WTC11 (cell line): ENCODE results near the gene ZDHHC24. TPM values are rescaled to one million over a fixed set of nuclear protein-coding genes. Genes with fewer than 3 reads are reported as not detected.
A peak's percentile ranks its signal among the peaks of the same experiment; 100 is the strongest.

ENCODE experiments used
- ATAC-seq: fragments of 200-7000 bp; cut with Tn5 transposase; 2 replicates; pipeline ENCODE4 v1.10.0; 2021; ENCODE audit warnings: mild to moderate bottlenecking, moderate library complexity
- CTCF ChIA-PET: fragments of 300-600 bp; sonication (Branson Sonifier 250); formaldehyde crosslinking; loops from one replicate; lab custom pipeline; 2021; ENCODE audit warnings: antibody characterized with exemption; lab: Charles Lee
- POLR2A ChIA-PET: fragments of 350-600 bp; sonication (Branson Sonifier 250); formaldehyde crosslinking; loops from one replicate; lab custom pipeline; 2021; ENCODE audit warnings: antibody characterized with exemption; lab: Charles Lee
- DNase-seq: peaks from one replicate; pipeline ENCODE4 v3.0.0; 2021; ENCODE audit warnings: low spot score
- H3K27ac Mint-ChIP-seq: 2 replicates; pipeline ENCODE4 v1.8.0; 2021; ENCODE audit warnings: mixed read lengths
- H3K27me3 Mint-ChIP-seq: 2 replicates; pipeline ENCODE4 v1.8.0; 2021; ENCODE audit warnings: low read depth, mild to moderate bottlenecking, moderate library complexity, mixed read lengths
- H3K36me3 Mint-ChIP-seq: 2 replicates; pipeline ENCODE4 v1.8.0; 2021; ENCODE audit warnings: mixed read lengths
- H3K4me1 Mint-ChIP-seq: 2 replicates; pipeline ENCODE4 v1.8.0; 2022; ENCODE audit warnings: mixed read lengths
- H3K4me3 Mint-ChIP-seq: 2 replicates; pipeline ENCODE4 v1.8.0; 2021; ENCODE audit warnings: mild to moderate bottlenecking, moderate library complexity, mixed read lengths
- H3K9me3 Mint-ChIP-seq: 2 replicates; pipeline ENCODE4 v1.8.0; 2021; ENCODE audit warnings: mixed read lengths
- ELF4 ChIP-seq: sonication (generic); formaldehyde crosslinking; IDR thresholded peaks from 2 replicates; pipeline ENCODE4 v1.8.1; 2022; ENCODE audit warnings: low read depth, mild to moderate bottlenecking, moderate library complexity, missing genetic modification reagents
- EMX1 ChIP-seq: fragments of 250-450 bp; sonication (Bioruptor Pico); IDR thresholded peaks from 2 replicates; pipeline ENCODE4 v1.8.0; 2021; ENCODE audit warnings: mild to moderate bottlenecking
- FOXJ3 ChIP-seq: sonication (generic); formaldehyde crosslinking; IDR thresholded peaks from 2 replicates; pipeline ENCODE4 v1.9.0; 2021; ENCODE audit warnings: missing genetic modification reagents, mild to moderate bottlenecking, borderline replicate concordance
- GTF2I ChIP-seq: fragments of 250-450 bp; sonication (Bioruptor Pico); conservative IDR thresholded peaks from 2 replicates; pipeline ENCODE4 v1.4.0; 2021; ENCODE audit warnings: mild to moderate bottlenecking
- IRF2 ChIP-seq: sonication (generic); formaldehyde crosslinking; IDR thresholded peaks from 2 replicates; pipeline ENCODE4 v1.8.0; 2022; ENCODE audit warnings: low read depth, missing genetic modification reagents, borderline replicate concordance
- NR1H2 ChIP-seq: sonication (generic); formaldehyde crosslinking; IDR thresholded peaks from 2 replicates; pipeline ENCODE4 v1.9.0; 2021; ENCODE audit warnings: mild to moderate bottlenecking, moderate library complexity, missing genetic modification reagents
- NR2C2 ChIP-seq: sonication (generic); formaldehyde crosslinking; IDR thresholded peaks from 2 replicates; pipeline ENCODE4 v1.8.0; 2022; ENCODE audit warnings: mild to moderate bottlenecking, missing genetic modification reagents
- OVOL2 ChIP-seq: fragments of 250-450 bp; sonication (Bioruptor Pico); IDR thresholded peaks from 2 replicates; pipeline ENCODE4 v1.9.0; 2021; ENCODE audit warnings: mild to moderate bottlenecking, borderline replicate concordance
- RELA ChIP-seq: sonication (generic); formaldehyde crosslinking; IDR thresholded peaks from 2 replicates; pipeline ENCODE4 v1.8.1; 2022; ENCODE audit warnings: missing genetic modification reagents, mild to moderate bottlenecking, borderline replicate concordance
- TP53 ChIP-seq: sonication (generic); formaldehyde crosslinking; IDR thresholded peaks from 2 replicates; pipeline ENCODE4 v1.8.1; 2023; ENCODE audit warnings: mild to moderate bottlenecking, missing genetic modification reagents
- ZBTB21 ChIP-seq: sonication (generic); formaldehyde crosslinking; IDR thresholded peaks from 2 replicates; pipeline ENCODE4 v1.8.1; 2023; ENCODE audit warnings: mild to moderate bottlenecking, missing genetic modification reagents, borderline replicate concordance
- ZNF121 ChIP-seq: sonication (generic); formaldehyde crosslinking; IDR thresholded peaks from 2 replicates; pipeline ENCODE4 v1.8.0; 2023; ENCODE audit warnings: missing genetic modification reagents
- ZNF423 ChIP-seq: fragments of 250-450 bp; sonication (Bioruptor Pico); IDR thresholded peaks from 2 replicates; pipeline ENCODE4 v2.1.2; 2022; ENCODE audit warnings: mild to moderate bottlenecking, moderate library complexity
- total RNA-seq: library from RNA; stranded (reverse); gene quantifications from 3 replicates; pipeline ENCODE4 v1.2.3, GENCODE V29; 2021
- TF ChIP-seq, protein P1 (sequence below): sonication (generic); formaldehyde crosslinking; IDR thresholded peaks from 2 replicates; pipeline ENCODE4 v1.8.0; 2022; ENCODE audit warnings: missing genetic modification reagents
- TF ChIP-seq, protein P2 (sequence below): fragments of 250-450 bp; sonication (Bioruptor Pico); IDR thresholded peaks from 2 replicates; pipeline ENCODE4 v1.9.0; 2021; ENCODE audit warnings: moderate library complexity, mild to moderate bottlenecking, inconsistent platforms, borderline replicate concordance
- TF ChIP-seq, protein P3 (sequence below): fragments of 250-450 bp; sonication (Bioruptor Pico); conservative IDR thresholded peaks from 2 replicates; pipeline ENCODE4 v1.9.0; 2021; ENCODE audit warnings: mild to moderate bottlenecking
- TF ChIP-seq, protein P4 (sequence below): sonication (generic); formaldehyde crosslinking; IDR thresholded peaks from 2 replicates; pipeline ENCODE4 v1.8.1; 2022; ENCODE audit warnings: missing genetic modification reagents, borderline replicate concordance
- TF ChIP-seq, protein P5 (sequence below): sonication (generic); formaldehyde crosslinking; IDR thresholded peaks from 2 replicates; pipeline ENCODE4 v1.8.0; 2023; ENCODE audit warnings: mild to moderate bottlenecking, missing genetic modification reagents

ZDHHC24 gene
- total RNA-seq, 1 experiment from 2014 or later = 14.8 TPM

DNA sequence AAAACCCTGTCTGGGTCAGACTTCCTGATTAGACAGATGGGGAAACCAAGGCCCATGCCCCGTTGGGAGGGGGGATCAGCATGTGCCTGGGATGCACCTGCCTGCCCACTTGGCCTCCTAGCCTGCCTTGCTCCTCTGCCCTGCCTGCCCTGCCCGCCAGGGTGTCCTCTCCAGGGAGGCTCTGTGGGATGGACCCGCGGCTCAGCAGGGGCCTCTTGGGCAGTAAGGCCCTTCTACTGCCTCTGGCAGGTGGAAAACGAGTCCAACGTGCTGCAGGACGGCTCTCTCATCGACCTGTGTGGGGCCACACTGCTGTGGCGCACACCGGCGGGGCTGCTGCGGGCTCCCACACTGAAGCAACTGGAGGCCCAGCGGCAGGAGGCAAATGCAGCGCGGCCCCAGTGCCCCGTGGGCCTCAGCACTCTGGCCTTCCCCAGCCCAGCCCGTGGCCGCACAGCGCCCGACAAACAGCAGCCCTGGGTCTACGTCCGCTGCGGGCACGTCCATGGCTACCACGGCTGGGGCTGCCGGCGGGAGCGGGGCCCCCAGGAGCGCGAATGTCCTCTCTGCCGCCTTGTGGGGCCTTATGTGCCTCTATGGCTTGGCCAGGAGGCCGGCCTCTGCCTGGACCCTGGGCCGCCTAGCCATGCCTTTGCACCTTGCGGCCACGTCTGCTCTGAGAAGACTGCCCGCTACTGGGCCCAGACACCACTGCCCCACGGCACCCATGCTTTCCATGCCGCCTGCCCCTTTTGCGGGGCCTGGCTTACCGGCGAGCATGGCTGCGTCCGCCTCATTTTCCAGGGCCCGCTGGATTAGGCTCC lies 70.3 kb downstream of the ZDHHC24 start:
- Mint-ChIP-seq H3K9me3 (no peaks in the 10 kb centered on the region), H3K27ac (no peak overlapping the region), H3K4me1 (peaks cover 21% of the 10 kb centered on the region), H3K27me3 (no peaks in the 10 kb centered on the region), H3K36me3 (peaks cover 2% of the 10 kb centered on the region; the same call in 1 of the 2 replicates), H3K4me3 (no peak overlapping the region)
- TF ChIP-seq IRF2 (CRISPR knock-in tag) = no peak
- TF ChIP-seq, protein P1, sequence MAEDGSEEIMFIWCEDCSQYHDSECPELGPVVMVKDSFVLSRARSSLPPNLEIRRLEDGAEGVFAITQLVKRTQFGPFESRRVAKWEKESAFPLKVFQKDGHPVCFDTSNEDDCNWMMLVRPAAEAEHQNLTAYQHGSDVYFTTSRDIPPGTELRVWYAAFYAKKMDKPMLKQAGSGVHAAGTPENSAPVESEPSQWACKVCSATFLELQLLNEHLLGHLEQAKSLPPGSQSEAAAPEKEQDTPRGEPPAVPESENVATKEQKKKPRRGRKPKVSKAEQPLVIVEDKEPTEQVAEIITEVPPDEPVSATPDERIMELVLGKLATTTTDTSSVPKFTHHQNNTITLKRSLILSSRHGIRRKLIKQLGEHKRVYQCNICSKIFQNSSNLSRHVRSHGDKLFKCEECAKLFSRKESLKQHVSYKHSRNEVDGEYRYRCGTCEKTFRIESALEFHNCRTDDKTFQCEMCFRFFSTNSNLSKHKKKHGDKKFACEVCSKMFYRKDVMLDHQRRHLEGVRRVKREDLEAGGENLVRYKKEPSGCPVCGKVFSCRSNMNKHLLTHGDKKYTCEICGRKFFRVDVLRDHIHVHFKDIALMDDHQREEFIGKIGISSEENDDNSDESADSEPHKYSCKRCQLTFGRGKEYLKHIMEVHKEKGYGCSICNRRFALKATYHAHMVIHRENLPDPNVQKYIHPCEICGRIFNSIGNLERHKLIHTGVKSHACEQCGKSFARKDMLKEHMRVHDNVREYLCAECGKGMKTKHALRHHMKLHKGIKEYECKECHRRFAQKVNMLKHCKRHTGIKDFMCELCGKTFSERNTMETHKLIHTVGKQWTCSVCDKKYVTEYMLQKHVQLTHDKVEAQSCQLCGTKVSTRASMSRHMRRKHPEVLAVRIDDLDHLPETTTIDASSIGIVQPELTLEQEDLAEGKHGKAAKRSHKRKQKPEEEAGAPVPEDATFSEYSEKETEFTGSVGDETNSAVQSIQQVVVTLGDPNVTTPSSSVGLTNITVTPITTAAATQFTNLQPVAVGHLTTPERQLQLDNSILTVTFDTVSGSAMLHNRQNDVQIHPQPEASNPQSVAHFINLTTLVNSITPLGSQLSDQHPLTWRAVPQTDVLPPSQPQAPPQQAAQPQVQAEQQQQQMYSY (CRISPR knock-in tag) = 0 out of 2 replicates have a peak, but pooled peaks have one; percentile 17
- no peak for TF ChIP-seq ZNF423 (CRISPR knock-in tag)
- ChIA-PET CTCF (interaction anchor here (0.8 to 1.4 kb wide), 3 partner anchors 9 to 57 kb away, joined by 3 to 6 read pairs (median 5); partner anchors contain the start of gene PELI3), POLR2A (no interaction called here)
- ATAC-seq (no peak), DNase-seq (no peak)

DNA sequence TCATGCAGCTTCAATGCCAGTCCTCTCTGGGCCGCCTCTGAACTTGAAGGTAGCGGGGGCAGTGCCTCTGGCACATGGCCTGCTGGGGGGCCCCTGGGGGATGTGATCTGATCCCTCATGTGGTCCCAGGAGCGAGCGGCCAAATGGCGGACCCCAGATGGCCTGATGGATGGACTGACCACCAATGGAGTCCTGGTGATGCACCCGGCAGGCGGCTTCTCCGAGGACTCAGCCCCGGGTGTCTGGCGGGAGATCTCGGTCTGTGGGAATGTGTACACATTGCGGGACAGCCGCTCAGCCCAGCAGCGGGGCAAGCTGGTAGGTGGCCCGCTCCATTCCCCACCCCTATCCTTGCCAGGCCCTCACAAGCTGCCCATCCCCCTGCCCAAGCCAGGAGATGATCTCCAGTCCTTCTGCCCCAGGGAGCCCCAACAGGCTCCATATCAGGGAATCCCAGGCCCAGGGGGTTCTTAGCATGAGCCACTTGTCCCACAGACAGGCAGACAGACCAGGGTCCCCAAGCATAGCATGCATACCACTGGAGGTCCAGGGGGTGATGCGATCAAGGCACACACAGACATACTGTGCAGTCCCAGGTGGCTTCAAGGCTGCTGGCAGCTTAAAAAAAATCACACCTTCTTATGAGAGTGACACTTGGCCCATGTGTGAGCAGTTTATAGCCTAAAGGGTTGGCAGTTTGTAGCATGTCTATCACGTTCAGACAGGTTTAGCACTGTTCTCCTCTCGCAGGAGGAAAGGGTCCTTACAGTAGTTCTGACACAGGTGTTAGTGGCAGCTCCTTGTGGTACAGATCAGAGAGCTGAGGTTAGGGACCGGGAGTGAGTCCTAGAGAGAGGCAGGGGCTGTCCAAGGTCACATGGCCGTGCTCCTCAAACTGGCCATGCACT lies 72.0 kb downstream of the ZDHHC24 start:
- H3K9me3 Mint-ChIP-seq = no peaks in the 10 kb centered on the region
- no peak overlapping the region for H3K27ac Mint-ChIP-seq
- ATAC-seq (no peak), DNase-seq (no peak)
- no peaks in the 10 kb centered on the region for H3K27me3 Mint-ChIP-seq
- H3K36me3 Mint-ChIP-seq = peaks cover 2% of the 10 kb centered on the region; the same call in 1 of the 2 replicates
- peaks cover 34% of the 10 kb centered on the region for H3K4me1 Mint-ChIP-seq
- ChIA-PET POLR2A (no interaction called here), CTCF (interaction anchor here (1.4 kb wide), 1 partner anchor 56 kb away, joined by 5 read pairs; no protein-coding TSS in a partner anchor)
- TF ChIP-seq EMX1 (no peak), NR1H2 (no peak), ZNF121 (CRISPR knock-in tag) (no peak), ELF4 (CRISPR knock-in tag) (no peak), ZBTB21 (CRISPR knock-in tag) (no peak), OVOL2 (CRISPR knock-in tag) (no peak), TP53 (CRISPR knock-in tag) (no peak), NR2C2 (no peak)
- TF ChIP-seq, protein P2, sequence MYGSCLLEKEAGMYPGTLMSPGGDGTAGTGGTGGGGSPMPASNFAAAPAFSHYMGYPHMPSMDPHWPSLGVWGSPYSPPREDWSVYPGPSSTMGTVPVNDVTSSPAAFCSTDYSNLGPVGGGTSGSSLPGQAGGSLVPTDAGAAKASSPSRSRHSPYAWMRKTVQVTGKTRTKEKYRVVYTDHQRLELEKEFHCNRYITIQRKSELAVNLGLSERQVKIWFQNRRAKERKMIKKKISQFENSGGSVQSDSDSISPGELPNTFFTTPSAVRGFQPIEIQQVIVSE (CRISPR knock-in tag) = no peak
- TF ChIP-seq, protein P3, sequence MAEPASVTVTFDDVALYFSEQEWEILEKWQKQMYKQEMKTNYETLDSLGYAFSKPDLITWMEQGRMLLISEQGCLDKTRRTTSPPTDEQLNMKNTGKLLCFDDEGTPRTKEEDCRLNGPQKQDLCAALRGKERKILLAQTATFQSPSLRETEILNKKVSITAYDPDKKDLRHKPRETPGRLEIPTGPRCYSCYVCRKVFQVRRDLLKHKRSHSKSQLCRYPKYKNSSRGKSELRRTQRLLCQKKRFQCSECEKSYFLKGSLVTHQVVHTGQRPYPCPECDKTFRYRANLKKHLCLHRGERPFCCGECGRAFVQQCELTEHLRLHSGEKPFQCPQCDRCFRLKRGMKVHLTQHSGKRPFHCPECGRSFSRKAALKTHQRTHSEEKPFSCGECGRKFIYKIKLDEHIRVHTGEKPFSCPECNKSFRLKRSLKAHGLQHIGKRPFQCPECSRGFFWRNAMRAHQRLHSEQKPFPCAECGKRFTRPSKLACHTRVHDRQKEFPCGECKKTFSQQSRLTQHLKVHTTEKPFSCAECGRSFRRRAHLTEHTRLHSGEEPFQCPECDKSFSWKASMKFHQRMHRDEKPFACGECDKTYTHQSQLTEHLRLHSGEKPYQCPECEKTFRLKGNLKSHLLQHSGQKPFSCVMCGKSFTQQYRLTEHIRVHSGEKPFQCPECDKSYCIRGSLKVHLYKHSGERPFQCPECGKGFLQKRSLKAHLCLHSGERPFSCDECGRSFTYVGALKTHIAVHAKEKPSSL (CRISPR knock-in tag) = no peak
- no peak overlapping the region for H3K4me3 Mint-ChIP-seq

DNA sequence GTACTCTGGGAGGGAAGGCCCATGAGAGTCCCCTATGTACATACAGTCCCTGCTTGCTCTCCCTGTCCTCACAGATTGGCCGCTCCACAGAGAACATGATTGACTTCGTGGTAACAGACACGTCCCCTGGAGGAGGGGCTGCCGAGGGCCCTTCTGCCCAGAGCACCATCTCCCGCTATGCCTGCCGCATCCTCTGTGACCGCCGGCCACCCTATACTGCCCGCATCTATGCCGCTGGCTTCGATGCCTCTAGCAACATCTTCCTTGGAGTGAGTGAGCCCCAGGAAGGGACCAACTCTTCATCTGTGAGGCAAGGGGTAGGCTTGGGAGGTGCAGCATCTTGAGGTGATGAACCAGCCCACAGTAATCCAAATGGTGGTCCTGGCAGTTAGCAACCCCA lies 72.7 kb downstream of the ZDHHC24 start:
- no peak overlapping the region for H3K27ac Mint-ChIP-seq
- peaks cover 34% of the 10 kb centered on the region for H3K4me1 Mint-ChIP-seq
- peaks cover 2% of the 10 kb centered on the region; the same call in 1 of the 2 replicates for H3K36me3 Mint-ChIP-seq
- ATAC-seq (no peak), DNase-seq (no peak)
- POLR2A ChIA-PET = no interaction called here
- no peaks in the 10 kb centered on the region for H3K27me3 Mint-ChIP-seq
- CTCF ChIA-PET = interaction anchor here (0.9 kb wide), 1 partner anchor 34 kb away, joined by 3 read pairs; the partner anchor contains the start of gene MRPL11
- no peaks in the 10 kb centered on the region for H3K9me3 Mint-ChIP-seq
- no peak overlapping the region for H3K4me3 Mint-ChIP-seq
- no peak for TF ChIP-seq RELA
- TF ChIP-seq FOXJ3 (CRISPR knock-in tag) = no peak
- TF ChIP-seq GTF2I = no peak
- TF ChIP-seq, protein P4, sequence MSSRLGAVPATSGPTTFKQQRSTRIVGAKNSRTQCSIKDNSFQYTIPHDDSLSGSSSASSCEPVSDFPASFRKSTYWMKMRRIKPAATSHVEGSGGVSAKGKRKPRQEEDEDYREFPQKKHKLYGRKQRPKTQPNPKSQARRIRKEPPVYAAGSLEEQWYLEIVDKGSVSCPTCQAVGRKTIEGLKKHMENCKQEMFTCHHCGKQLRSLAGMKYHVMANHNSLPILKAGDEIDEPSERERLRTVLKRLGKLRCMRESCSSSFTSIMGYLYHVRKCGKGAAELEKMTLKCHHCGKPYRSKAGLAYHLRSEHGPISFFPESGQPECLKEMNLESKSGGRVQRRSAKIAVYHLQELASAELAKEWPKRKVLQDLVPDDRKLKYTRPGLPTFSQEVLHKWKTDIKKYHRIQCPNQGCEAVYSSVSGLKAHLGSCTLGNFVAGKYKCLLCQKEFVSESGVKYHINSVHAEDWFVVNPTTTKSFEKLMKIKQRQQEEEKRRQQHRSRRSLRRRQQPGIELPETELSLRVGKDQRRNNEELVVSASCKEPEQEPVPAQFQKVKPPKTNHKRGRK (CRISPR knock-in tag) = no peak
- TF ChIP-seq, protein P5, sequence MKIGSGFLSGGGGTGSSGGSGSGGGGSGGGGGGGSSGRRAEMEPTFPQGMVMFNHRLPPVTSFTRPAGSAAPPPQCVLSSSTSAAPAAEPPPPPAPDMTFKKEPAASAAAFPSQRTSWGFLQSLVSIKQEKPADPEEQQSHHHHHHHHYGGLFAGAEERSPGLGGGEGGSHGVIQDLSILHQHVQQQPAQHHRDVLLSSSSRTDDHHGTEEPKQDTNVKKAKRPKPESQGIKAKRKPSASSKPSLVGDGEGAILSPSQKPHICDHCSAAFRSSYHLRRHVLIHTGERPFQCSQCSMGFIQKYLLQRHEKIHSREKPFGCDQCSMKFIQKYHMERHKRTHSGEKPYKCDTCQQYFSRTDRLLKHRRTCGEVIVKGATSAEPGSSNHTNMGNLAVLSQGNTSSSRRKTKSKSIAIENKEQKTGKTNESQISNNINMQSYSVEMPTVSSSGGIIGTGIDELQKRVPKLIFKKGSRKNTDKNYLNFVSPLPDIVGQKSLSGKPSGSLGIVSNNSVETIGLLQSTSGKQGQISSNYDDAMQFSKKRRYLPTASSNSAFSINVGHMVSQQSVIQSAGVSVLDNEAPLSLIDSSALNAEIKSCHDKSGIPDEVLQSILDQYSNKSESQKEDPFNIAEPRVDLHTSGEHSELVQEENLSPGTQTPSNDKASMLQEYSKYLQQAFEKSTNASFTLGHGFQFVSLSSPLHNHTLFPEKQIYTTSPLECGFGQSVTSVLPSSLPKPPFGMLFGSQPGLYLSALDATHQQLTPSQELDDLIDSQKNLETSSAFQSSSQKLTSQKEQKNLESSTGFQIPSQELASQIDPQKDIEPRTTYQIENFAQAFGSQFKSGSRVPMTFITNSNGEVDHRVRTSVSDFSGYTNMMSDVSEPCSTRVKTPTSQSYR (CRISPR knock-in tag) = no peak
- no peak for TF ChIP-seq ZNF423 (CRISPR knock-in tag)
